GDM1 (cell line): ENCODE results near the gene SSBP3.
"Not testable (repeated sequence)": the region's sequence is repeated elsewhere in the genome, so short reads cannot be mapped to it uniquely, and the experiment has no call there.

Source experiments
- DNase-seq: peaks from one replicate; lab custom pipeline; 2025; lab: John Stamatoyannopoulos, UW

The SSBP3 gene

GRCh38 chr1:54391450-54392209, 14.6 kb downstream of the SSBP3 start:
- DNase-seq: no peak

GRCh38 chr1:54390655-54391054, 15.5 kb downstream of the SSBP3 start:
- DNase-seq: no peak

DNA sequence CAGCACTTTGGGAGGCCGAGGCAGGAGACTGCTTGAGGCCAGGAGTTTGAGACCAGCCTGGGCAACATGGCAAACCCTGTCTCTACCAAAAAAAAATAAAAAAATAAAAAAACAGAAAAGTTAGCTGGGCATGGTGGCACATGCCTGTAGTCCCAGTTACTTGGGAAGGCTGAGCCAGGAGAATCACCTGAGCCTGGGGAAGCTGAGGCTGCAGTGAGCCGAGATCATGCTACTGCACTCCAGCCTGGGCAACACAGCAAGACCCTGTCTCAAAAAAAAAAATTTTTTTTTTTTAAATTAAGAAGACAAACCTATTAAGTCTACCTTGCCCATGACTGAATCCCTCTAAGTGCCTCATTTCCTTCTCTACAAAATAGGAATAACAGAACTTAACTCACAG, 16.6 kb downstream of the SSBP3 start:
- DNase-seq: not testable (repeated sequence)

DNA sequence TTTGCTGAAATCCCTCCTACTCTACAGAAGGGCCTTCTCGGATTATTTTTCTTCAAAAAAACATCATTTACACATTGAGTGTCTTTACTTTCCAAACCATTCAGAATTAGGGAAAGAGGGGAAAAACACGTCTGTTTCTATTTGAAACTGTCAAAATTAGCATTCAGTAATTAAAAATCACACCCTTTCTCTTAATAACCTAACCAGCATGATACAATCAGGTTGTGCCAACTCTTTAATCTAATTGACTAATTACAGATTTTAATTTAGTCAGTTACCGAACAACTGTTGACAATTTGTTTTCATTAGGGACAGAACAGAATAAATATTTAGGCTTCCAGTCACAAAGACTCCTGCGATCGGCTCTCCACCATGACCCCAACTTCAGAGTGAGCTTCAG, 18.8 kb downstream of the SSBP3 start:
- DNase-seq: no peak

DNA sequence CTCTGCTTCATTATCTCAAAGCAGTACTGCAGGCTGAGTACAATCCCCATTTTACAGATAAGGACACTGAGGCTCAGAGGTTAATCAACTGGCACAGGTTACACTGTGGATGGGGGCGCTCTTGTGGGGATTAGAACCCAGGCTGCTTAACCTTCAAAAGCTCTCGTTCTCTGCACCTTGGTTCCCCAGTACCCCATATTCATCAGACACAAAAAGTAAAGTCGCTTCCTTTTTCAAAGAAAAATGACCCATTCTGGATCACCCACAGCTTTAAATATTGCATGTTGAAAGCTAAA, 20.5 kb downstream of the SSBP3 start:
- no peak for DNase-seq

- no peak for DNase-seq
Observed at GRCh38 chr1:54384918-54385726, 21.1 kb downstream of the SSBP3 start.

GRCh38 chr1:54384471-54384870, 21.7 kb downstream of the SSBP3 start:
- DNase-seq: no peak

DNA sequence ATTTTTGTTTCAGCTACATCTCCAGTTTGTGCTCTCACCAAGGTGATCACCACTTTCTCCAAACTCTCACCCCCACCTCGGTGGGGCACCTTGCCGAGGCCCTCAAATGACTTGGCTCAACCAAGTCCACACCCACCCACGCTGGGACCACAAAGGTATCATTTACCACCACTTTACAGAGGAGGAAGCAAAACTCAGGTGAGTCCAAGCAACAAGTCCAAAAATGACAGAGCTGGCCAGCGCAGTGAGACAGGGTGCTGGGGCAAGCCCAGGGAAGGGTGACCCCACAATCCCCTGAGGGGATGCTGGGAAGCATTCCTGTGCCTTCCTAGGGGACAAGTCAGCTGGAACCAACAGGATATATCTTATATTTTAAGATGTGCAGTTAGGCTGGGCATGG, 24.7 kb downstream of the SSBP3 start:
- no peak for DNase-seq

DNA sequence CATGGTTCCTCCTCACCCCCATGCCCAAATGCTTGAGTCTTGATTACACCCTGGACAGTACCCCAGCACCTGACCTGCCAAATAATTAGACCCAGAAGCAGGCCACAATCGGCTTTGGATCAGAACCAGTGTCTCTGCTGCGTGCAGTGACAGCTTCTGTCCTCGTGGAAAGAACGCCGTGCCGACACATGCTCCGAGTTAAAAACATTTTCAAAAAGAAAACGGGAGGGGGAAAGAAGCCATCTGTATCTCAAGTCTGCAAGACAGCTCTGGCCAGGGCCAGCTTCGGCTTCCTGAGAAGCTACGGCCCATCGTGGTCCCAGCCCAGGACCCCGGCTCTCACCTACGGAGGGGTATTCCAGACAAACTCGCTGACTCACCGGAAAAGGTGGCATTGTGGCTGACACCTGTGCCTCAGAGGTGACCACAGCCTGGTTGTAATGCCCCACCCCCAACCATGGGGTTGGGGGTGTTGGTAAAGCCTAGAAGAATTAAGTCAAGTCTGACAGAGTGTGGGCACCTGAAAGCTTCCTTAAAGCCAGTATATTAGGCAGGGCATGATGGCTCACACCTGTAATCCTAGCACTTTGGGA, 25.8 kb downstream of the SSBP3 start:
- DNase-seq: no peak

- DNase-seq: no peak
Observed at GRCh38 chr1:54379555-54380289, 26.5 kb downstream of the SSBP3 start.

DNA sequence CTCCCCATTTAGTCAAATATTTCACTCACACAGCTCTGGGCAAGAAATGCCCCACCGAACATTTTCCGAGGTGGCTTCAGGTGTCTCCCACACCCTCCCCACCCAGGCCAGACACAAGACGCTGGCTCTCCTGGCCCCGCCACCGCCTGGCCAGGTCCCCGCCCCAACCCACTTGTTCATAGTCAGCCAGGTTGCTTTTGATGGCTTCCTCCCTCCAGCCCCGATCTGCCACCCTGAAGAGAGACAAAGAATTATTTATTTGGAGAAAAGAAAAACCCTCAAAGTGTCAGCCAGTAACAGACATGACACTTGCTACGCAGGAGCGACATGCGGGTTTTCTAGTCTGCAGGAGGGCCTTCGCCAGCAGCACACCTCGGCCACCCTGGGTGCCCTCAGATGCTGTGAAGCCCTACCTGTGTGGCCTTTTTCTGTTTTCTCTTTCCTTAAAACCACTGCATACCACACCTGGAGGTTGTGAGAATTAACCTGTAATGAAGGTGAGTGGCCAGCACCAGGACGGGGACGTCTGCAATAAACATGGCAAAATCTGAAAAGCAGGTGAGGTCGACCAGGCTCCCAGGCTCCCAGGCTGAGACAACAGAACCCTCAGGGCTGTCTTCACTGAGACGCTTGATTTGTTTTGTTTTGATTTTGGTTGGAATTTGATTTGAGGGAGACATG, 27.2 kb downstream of the SSBP3 start:
- no peak for DNase-seq

- DNase-seq: no peak
Observed at GRCh38 chr1:54378157-54378873, 27.9 kb downstream of the SSBP3 start.

DNA sequence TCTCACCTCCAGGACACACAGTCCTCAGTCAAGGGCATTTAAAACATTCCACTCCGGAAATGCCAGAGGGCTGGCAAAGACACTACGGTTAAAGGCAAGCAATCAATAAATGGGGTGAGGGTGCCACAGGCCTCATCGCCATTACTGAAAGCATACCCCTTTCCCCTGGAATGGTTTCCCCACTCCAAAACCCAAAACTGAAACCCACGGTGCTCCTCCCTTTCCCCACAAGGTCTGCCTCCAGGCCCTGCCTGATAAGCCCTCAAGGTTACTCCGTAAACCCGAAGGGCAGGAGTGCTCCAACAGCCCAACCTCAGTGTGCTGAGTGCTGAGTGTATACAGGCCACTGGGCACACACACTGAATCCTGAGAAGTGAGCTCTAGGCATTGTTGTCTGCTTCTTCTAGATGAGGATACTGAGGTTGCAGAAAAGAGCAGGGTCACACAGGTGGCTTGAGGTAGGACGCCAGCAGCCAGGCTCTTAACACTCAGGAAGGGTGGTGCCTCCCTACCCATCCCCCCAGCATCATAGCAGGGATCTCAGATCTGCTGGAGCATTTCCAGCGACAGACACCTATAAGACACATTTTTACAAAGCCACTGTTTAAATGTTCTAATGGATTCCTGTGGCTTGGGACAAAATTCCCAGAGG, 29.0 kb downstream of the SSBP3 start:
- no peak for DNase-seq

- no peak for DNase-seq
Observed at GRCh38 chr1:54376430-54377039, 29.7 kb downstream of the SSBP3 start.

GRCh38 chr1:54375712-54376429, 30.3 kb downstream of the SSBP3 start:
- no peak for DNase-seq

- no peak for DNase-seq
Observed at GRCh38 chr1:54375298-54375697, 30.9 kb downstream of the SSBP3 start.

- no peak for DNase-seq
Observed at GRCh38 chr1:54374766-54375165, 31.4 kb downstream of the SSBP3 start.

DNA sequence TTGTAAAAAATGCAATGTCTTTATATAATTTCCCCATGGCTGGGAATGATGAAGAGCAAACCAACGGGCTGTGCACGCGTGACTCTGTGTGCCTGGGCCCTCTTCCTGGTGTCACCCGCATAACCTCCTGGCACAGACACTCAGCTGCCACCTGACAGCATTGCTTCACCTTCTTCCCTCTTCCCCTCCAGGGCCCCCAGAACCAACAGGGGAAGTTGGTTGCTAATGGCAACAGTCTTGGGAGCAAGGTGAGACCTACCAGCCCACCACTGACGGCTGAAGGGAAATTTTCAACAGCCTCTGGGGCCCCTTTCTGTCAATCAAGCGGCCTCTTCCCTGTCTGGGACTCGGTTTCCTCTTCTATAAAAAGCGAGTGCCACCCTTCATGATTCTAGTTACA, 33.2 kb downstream of the SSBP3 start:
- DNase-seq: no peak

DNA sequence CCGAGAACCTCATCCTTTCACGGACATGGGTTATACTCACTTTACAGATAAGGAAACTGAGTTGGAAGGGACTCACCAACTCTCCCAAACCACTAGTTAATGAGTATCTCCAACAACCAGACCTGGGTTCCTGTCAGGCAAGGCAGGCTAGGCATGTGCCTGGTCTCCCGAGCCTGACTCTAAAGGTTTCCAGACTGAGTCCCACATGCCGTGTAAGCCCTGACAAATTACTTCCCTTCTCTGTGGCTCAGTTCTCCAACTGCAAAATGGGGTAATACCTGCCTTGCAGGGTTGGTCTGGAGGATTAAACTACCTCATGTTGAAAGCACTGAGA, 34.3 kb downstream of the SSBP3 start:
- no peak for DNase-seq
